ENCODE measurements around the gene EPB41L4A.

DNA sequence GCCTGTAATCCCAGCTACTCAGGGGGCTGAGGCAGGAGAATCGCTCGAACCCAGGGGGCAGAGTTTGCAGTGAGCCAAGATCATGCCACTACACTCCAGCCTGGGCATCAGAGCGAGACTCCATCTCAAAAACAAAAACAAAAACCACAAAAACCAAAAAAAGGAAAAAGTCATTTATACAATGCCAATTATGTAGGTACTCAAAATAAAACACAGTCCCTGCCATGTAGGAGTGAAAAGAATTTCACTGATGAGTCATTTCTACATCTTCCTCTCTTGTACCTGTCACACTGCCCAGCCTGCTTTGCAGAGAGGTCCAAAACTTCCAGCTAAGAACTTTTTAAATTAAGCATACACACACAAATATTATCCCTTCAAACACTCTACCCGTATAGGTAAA lies 215.8 kb downstream of the EPB41L4A start:
- no peak for TF ChIP-seq POLR2AphosphoS5 (IDR thresholded peaks at IDR 0.05)
- TF ChIP-seq, protein P1, sequence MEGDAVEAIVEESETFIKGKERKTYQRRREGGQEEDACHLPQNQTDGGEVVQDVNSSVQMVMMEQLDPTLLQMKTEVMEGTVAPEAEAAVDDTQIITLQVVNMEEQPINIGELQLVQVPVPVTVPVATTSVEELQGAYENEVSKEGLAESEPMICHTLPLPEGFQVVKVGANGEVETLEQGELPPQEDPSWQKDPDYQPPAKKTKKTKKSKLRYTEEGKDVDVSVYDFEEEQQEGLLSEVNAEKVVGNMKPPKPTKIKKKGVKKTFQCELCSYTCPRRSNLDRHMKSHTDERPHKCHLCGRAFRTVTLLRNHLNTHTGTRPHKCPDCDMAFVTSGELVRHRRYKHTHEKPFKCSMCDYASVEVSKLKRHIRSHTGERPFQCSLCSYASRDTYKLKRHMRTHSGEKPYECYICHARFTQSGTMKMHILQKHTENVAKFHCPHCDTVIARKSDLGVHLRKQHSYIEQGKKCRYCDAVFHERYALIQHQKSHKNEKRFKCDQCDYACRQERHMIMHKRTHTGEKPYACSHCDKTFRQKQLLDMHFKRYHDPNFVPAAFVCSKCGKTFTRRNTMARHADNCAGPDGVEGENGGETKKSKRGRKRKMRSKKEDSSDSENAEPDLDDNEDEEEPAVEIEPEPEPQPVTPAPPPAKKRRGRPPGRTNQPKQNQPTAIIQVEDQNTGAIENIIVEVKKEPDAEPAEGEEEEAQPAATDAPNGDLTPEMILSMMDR (IDR thresholded peaks at IDR 0.05; ENCODE audit: poor library complexity, severe bottlenecking) = no peak
- no peak for TF ChIP-seq TAF1 (IDR thresholded peaks at IDR 0.05; ENCODE audit: low read depth)
- no peak for TF ChIP-seq RAD21 (conservative IDR thresholded peaks at IDR 0.05)
- TF ChIP-seq MXI1 (conservative IDR thresholded peaks at IDR 0.05; ENCODE audit: poor library complexity, severe bottlenecking) = no peak
- TF ChIP-seq EZH2 (IDR thresholded peaks at IDR 0.05; ENCODE audit: borderline replicate concordance, insufficient read depth, low read length, poor library complexity, severe bottlenecking) = no peak
- no peak for TF ChIP-seq SMC3 (conservative IDR thresholded peaks at IDR 0.05; ENCODE audit: poor library complexity)

Measured in neural cell (in vitro differentiated cells).